ENCODE results near the gene RPUSD2. TPM values are rescaled to one million over a fixed set of nuclear protein-coding genes. Genes with fewer than 3 reads are reported as not detected.
"Not testable (repeated sequence)": the region's sequence is repeated elsewhere in the genome, so short reads cannot be mapped to it uniquely, and the experiment has no call there.

RPUSD2 gene
- total and polyA plus RNA-seq, 12 donors = 7.4 to 14.8 (median 10.6) TPM

- Histone ChIP-seq H3K27me3 (no peaks in the 10 kb centered on the region), H3K27ac (peak within 1 kb of the TSS; percentile 72 to 97 (median 92)), H3K9me3 (no peaks in the 10 kb centered on the region), H3K36me3 (peaks cover 0 to 30% (median 4%) of the 10 kb centered on the region in 9 donors), H3K4me3 (peak within 1 kb of the TSS; percentile 24 to 95 (median 82)), H3K4me1 (peaks cover 0 to 50% (median 22%) of the 10 kb centered on the region in 9 donors)
- ATAC-seq (peak; percentile 97 to 99 (median 98)), DNase-seq (peak; percentile 94 to 98)
- intact Hi-C loops (cut with DNase I) = loop anchor here in 2 of 10 donors (5.0 to 10.0 kb wide), 2 partner anchors 52 to 100 kb away; no protein-coding TSS in a partner anchor
- WGBS, 2 donors = 0 to 1% methylated on average over 39 to 40 of the region's 40 CpGs
- TF ChIP-seq, protein P1, sequence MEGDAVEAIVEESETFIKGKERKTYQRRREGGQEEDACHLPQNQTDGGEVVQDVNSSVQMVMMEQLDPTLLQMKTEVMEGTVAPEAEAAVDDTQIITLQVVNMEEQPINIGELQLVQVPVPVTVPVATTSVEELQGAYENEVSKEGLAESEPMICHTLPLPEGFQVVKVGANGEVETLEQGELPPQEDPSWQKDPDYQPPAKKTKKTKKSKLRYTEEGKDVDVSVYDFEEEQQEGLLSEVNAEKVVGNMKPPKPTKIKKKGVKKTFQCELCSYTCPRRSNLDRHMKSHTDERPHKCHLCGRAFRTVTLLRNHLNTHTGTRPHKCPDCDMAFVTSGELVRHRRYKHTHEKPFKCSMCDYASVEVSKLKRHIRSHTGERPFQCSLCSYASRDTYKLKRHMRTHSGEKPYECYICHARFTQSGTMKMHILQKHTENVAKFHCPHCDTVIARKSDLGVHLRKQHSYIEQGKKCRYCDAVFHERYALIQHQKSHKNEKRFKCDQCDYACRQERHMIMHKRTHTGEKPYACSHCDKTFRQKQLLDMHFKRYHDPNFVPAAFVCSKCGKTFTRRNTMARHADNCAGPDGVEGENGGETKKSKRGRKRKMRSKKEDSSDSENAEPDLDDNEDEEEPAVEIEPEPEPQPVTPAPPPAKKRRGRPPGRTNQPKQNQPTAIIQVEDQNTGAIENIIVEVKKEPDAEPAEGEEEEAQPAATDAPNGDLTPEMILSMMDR (IDR thresholded peaks at IDR 0.05) = peak in 1 of 9 donors; percentile 16
These were observed 4.3 kb upstream of the RPUSD2 start, which contains the start of gene CCDC32 for GRCh38 chr15:40564591-40565332. Gene CCDC32 (minus strand): TSS chr15:40565042. CDS start chr15:40563015, 2,027 bp downstream.

- ATAC-seq (no peak), DNase-seq (no peak)
- WGBS, 2 donors = 47 to 55% methylated on average over 20 of the region's 20 CpGs
- Histone ChIP-seq H3K27ac (peak overlapping the region in 9 of 10 donors; percentile 61 to 97 (median 92)), H3K4me1 (peaks cover 2 to 54% (median 29%) of the 10 kb centered on the region in 9 donors), H3K27me3 (no peaks in the 10 kb centered on the region), H3K4me3 (peak overlapping the region; percentile 24 to 95 (median 82)), H3K36me3 (peaks cover 0 to 22% (median 4%) of the 10 kb centered on the region in 9 donors), H3K9me3 (no peaks in the 10 kb centered on the region)
- intact Hi-C loops (cut with DNase I) = loop anchor here in 1 of 10 donors (10.0 kb wide), 1 partner anchor 101 kb away; no protein-coding TSS in a partner anchor
- TF ChIP-seq, protein P1 (IDR thresholded peaks at IDR 0.05) = no peak
These were observed 3.5 kb upstream of the RPUSD2 start for GRCh38 chr15:40565333-40566238.

- no peak overlapping the region for H3K4me3 ChIP-seq
- DNase-seq = no peak
- H3K36me3 ChIP-seq = peaks cover 0 to 15% (median 6%) of the 10 kb centered on the region in 9 donors
- TF ChIP-seq, protein P1 (IDR thresholded peaks at IDR 0.05) = peak in 1 of 9 donors; percentile 13
- peaks cover 2 to 50% (median 31%) of the 10 kb centered on the region in 9 donors for H3K4me1 ChIP-seq
- WGBS, 2 donors = 28 to 38% methylated on average over 7 of the region's 7 CpGs
- ATAC-seq = no peak
- no peaks in the 10 kb centered on the region for H3K9me3 ChIP-seq
- H3K27ac ChIP-seq = no peak overlapping the region
- H3K27me3 ChIP-seq = no peaks in the 10 kb centered on the region
- intact Hi-C loops (cut with DNase I) = loop anchor here in 1 of 10 donors (10.0 kb wide), 1 partner anchor 102 kb away; no protein-coding TSS in a partner anchor
These were observed 2.0 kb upstream of the RPUSD2 start for GRCh38 chr15:40567111-40567510.

- intact Hi-C loops (cut with DNase I) = loop anchor here in 1 of 10 donors (10.0 kb wide), 1 partner anchor 50 kb away; no protein-coding TSS in a partner anchor
- ATAC-seq = no peak
- H3K4me1 ChIP-seq = peaks cover 2 to 12% (median 8%) of the 10 kb centered on the region in 9 donors
These were observed 6.0 kb downstream of the RPUSD2 start for GRCh38 chr15:40575113-40575512.

DNA sequence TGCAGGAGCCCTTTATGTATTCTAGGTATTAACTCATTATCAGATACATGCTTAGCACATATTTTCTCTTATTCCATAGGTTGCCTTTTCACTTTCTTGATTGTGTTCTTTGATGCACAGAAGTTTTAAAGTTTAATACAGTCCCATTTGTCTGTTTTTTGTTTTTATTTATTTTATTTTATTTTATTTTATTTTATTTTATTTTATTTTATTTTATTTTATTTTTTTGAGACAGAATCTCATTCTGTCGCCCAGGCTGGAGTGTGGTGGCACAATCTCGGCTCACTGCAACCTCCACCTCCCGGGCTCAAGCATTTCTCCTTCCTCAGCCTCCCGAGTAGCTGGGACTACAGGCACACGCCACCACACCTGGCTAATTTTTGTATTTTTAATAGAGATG, 7.8 kb downstream of the RPUSD2 start:
- 97 to 100% methylated on average over 5 of the region's 5 CpGs for WGBS, 2 donors
- H3K36me3 ChIP-seq = peaks cover 0 to 39% (median 22%) of the 10 kb centered on the region in 9 donors
- H3K27ac ChIP-seq, H3K4me3 ChIP-seq, H3K9me3 ChIP-seq, H3K4me1 ChIP-seq, ATAC-seq, DNase-seq, H3K27me3 ChIP-seq: not testable (repeated sequence)
- intact Hi-C loops (cut with DNase I) = loop anchor here in 1 of 10 donors (10.0 kb wide), 1 partner anchor 52 kb away; no protein-coding TSS in a partner anchor

More at GRCh38 chr15:40575113-40575512, 6.0 kb downstream of the RPUSD2 start:
- Histone ChIP-seq H3K27ac (no peak overlapping the region), H3K27me3 (no peaks in the 10 kb centered on the region), H3K9me3 (no peaks in the 10 kb centered on the region), H3K4me3 (no peak overlapping the region), H3K36me3 (peaks cover 0 to 46% (median 27%) of the 10 kb centered on the region in 9 donors)
- TF ChIP-seq, protein P1 (IDR thresholded peaks at IDR 0.05) = no peak
- DNase-seq = no peak

Data from heart right ventricle (tissue), 16 donors.